B cell (primary cell): ENCODE results near the gene SELE. TPM values are rescaled to one million over a fixed set of nuclear protein-coding genes. Genes with fewer than 3 reads are reported as not detected.
"Not testable (repeated sequence)": the region's sequence is repeated elsewhere in the genome, so short reads cannot be mapped to it uniquely, and the experiment has no call there.

Experiments
- ATAC-seq: fragments of 200-7000 bp; cut with Tn5 transposase; one replicate; pipeline ENCODE4 v1.10.0; 2021; ENCODE audit warnings: low read depth, mild to moderate bottlenecking, moderate number of reproducible peaks, moderate library complexity
- CTCF ChIA-PET: fragments of 350-600 bp; sonication (Branson Sonifier 250); formaldehyde crosslinking; loops from one replicate; lab custom pipeline; 2021; ENCODE audit warnings: antibody characterized with exemption, inconsistent platforms; lab: Charles Lee
- POLR2A ChIA-PET: fragments of 350-600 bp; sonication (Branson Sonifier 250); formaldehyde crosslinking; loops from one replicate; lab custom pipeline; 2021; ENCODE audit warnings: antibody characterized with exemption; lab: Charles Lee
- DNase-seq: peaks from one replicate; pipeline ENCODE4 v3.0.0; 2013
- H2AFZ ChIP-seq: 2 replicates; pipeline ENCODE4 v1.6.1; 2012; ENCODE audit warnings: mild to moderate bottlenecking, low read depth, low read length; ENCODE audit not compliant: insufficient read depth, poor library complexity, severe bottlenecking
- H3K27ac ChIP-seq, 2 donors: 1 replicate in 1 of 2; 2 replicates in 1 of 2; pipeline ENCODE4 v1.5.1; 2012 to 2013; ENCODE audit warnings: low read length in 2 of 2, mild to moderate bottlenecking in 2 of 2, moderate library complexity in 1 of 2
- H3K27me3 ChIP-seq, 4 experiments: fragments of 200-600 bp in 1 of 4; sonication (generic) in 1 of 4; replicated peaks in 1 of 4; 1 replicate in 2 of 4; 2 replicates in 2 of 4; pipeline versions ENCODE4 v1.6.1 to v1.7.0; 2013 to 2016; ENCODE audit warnings: low read length in 3 of 4, mild to moderate bottlenecking in 2 of 4, mixed read lengths in 1 of 4, moderate library complexity in 1 of 4; ENCODE audit not compliant: insufficient read depth in 4 of 4, control insufficient read depth in 3 of 4; ENCODE audit errors: control extremely low read depth in 1 of 4
- H3K36me3 ChIP-seq, 2 experiments: replicated peaks in 1 of 2; 1 replicate in 1 of 2; 2 replicates in 1 of 2; pipeline versions ENCODE4 v1.6.1 to v1.7.1; 2013; ENCODE audit warnings: low read length in 1 of 2; ENCODE audit not compliant: insufficient read depth in 2 of 2, control insufficient read depth in 1 of 2; ENCODE audit errors: control extremely low read depth in 1 of 2, extremely low read depth in 1 of 2
- H3K4me1 ChIP-seq, 2 donors: fragments of 200-600 bp in 1 of 2; sonication (generic) in 1 of 2; 1 replicate in 1 of 2; 2 replicates in 1 of 2; pipeline versions ENCODE4 v1.5.1 to v1.6.1; 2013 to 2017; ENCODE audit warnings: low read length in 2 of 2; ENCODE audit not compliant: control insufficient read depth in 2 of 2, insufficient read depth in 2 of 2
- H3K4me2 ChIP-seq: replicated peaks from 2 replicates; pipeline ENCODE3; 2012; ENCODE audit warnings: mild to moderate bottlenecking, low read depth, low read length; ENCODE audit not compliant: poor library complexity, severe bottlenecking
- H3K4me3 ChIP-seq, 5 experiments: fragments of 200-600 bp in 1 of 5; sonication (generic) in 1 of 5; 1 replicate in 3 of 5; 2 replicates in 2 of 5; pipeline versions ENCODE4 v1.5.1 to v1.7.0; 2011 to 2016; ENCODE audit warnings: low read length in 4 of 5, mild to moderate bottlenecking in 4 of 5, low read depth in 2 of 5, control low read depth in 1 of 5, moderate library complexity in 1 of 5; ENCODE audit not compliant: insufficient read depth in 1 of 5; ENCODE audit errors: control extremely low read depth in 1 of 5, extremely low read depth in 1 of 5
- H3K79me2 ChIP-seq: fragments of 200-600 bp; sonication (generic); one replicate; pipeline ENCODE4 v1.6.0; 2016; ENCODE audit warnings: low read length; ENCODE audit not compliant: control insufficient read depth, insufficient read depth
- H3K9ac ChIP-seq: fragments of 200-600 bp; sonication (generic); 2 replicates; pipeline ENCODE4 v1.6.1; 2017; ENCODE audit warnings: mild to moderate bottlenecking, low read length, moderate library complexity
- H3K9me3 ChIP-seq, 3 donors: one replicate each; pipeline versions ENCODE4 v1.6.1 to v1.7.1; 2013; ENCODE audit warnings: low read length in 2 of 3; ENCODE audit not compliant: control insufficient read depth in 2 of 3, insufficient read depth in 1 of 3; ENCODE audit errors: control extremely low read depth in 1 of 3
- H4K20me1 ChIP-seq: 2 replicates; pipeline ENCODE4 v1.6.0; 2012; ENCODE audit warnings: mild to moderate bottlenecking, low read length; ENCODE audit not compliant: insufficient read depth, control insufficient read depth, poor library complexity, severe bottlenecking
- H3K27ac Mint-ChIP-seq: one replicate; pipeline ENCODE4 v1.8.0; 2021; ENCODE audit warnings: mixed read lengths
- H3K27me3 Mint-ChIP-seq: one replicate; pipeline ENCODE4 v1.8.0; 2021; ENCODE audit warnings: mixed read lengths
- H3K4me1 Mint-ChIP-seq: one replicate; pipeline ENCODE4 v1.8.0; 2021; ENCODE audit warnings: mixed read lengths
- H3K4me3 Mint-ChIP-seq: one replicate; pipeline ENCODE4 v1.8.0; 2021; ENCODE audit warnings: mixed read lengths
- H3K9me3 Mint-ChIP-seq: one replicate; pipeline ENCODE4 v1.8.0; 2022; ENCODE audit warnings: mixed read lengths; ENCODE audit not compliant: insufficient read depth
- EZH2 ChIP-seq: IDR thresholded peaks from 2 replicates; pipeline ENCODE4 v1.6.1; 2012; ENCODE audit warnings: borderline replicate concordance, low read depth, mild to moderate bottlenecking, moderate library complexity, low read length; ENCODE audit not compliant: insufficient read depth, poor library complexity, severe bottlenecking
- WGBS: methylation state at CpG from one replicate; pipeline ENCODE4 v1.1.5; 2013; ENCODE audit warnings: missing lambda C conversion rate; ENCODE audit not compliant: insufficient coverage; 5-methylcytosine and 5-hydroxymethylcytosine counted together
- intact Hi-C: fragments of 100-400 bp; cut with micrococcal nuclease; formaldehyde crosslinking; loops from one replicate; pipeline ENCODE4 v1.10.0; 2022
- polyA plus RNA-seq: library from polyadenylated mRNA; depleted of rRNA; stranded (reverse); fragments of >200 nt; gene quantifications from 2 replicates; pipeline ENCODE4 v1.2.3, GENCODE V29; 2012
- total RNA-seq, 2 donors: library from RNA; stranded (reverse); fragments of 120-200 nt in 1 of 2; gene quantifications; 1 replicate in 1 of 2; 2 replicates in 1 of 2; pipeline versions ENCODE4 v1.2.3 to v1.2.4, GENCODE V29; 2013 to 2022
- TF ChIP-seq, protein P1 (sequence below): fragments of 200-600 bp; IDR thresholded peaks from one replicate; pipeline ENCODE4 v1.8.0; 2022; ENCODE audit warnings: antibody characterized with exemption, mild to moderate bottlenecking

The SELE gene
- total and polyA plus RNA-seq, 2 donors (not counting 1 experiment from before 2014, with no cell fraction given): not detected

DNA sequence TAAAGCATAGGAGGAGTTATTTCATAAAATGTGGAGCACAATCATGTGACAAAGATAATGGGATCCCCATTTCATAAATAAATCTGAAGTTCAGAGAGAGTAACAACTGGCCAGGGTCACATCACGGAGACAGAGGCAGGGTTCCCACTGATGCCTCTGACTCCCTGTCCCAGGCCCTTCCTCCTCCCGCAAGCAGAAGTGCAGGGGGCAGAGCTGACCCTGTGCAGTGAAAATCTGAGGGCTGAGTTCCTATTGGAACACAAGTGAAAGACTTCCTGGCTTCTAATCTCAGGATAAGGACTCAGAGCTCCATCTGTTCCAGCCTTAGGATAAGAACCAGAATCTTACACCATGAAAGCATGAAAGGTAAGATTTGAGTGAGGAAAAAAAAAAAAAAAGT is 44.5 kb downstream of the SELE start:
- WGBS: no CpG with 5 or more reads among the region's 2 CpGs
- H4K20me1 ChIP-seq: no peaks in the 10 kb centered on the region
- H3K4me3 ChIP-seq: no peak overlapping the region
- ATAC-seq: no peak
- TF ChIP-seq EZH2: no peak
- TF ChIP-seq, protein P1, sequence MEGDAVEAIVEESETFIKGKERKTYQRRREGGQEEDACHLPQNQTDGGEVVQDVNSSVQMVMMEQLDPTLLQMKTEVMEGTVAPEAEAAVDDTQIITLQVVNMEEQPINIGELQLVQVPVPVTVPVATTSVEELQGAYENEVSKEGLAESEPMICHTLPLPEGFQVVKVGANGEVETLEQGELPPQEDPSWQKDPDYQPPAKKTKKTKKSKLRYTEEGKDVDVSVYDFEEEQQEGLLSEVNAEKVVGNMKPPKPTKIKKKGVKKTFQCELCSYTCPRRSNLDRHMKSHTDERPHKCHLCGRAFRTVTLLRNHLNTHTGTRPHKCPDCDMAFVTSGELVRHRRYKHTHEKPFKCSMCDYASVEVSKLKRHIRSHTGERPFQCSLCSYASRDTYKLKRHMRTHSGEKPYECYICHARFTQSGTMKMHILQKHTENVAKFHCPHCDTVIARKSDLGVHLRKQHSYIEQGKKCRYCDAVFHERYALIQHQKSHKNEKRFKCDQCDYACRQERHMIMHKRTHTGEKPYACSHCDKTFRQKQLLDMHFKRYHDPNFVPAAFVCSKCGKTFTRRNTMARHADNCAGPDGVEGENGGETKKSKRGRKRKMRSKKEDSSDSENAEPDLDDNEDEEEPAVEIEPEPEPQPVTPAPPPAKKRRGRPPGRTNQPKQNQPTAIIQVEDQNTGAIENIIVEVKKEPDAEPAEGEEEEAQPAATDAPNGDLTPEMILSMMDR: no peak
- peak overlapping the region; percentile 29 for H3K4me2 ChIP-seq
- ChIA-PET CTCF (interaction anchor here (2.3 to 9.8 kb wide), 3 partner anchors 10 to 88 kb away, joined by 6 to 240 read pairs (median 101); no protein-coding TSS in a partner anchor), POLR2A (interaction anchor here (0.7 to 1.0 kb wide), 4 partner anchors 12 to 48 kb away, joined by 3 to 5 read pairs (median 4); no protein-coding TSS in a partner anchor)
- no peak for DNase-seq
- Mint-ChIP-seq H3K4me1 (peaks cover 59% of the 10 kb centered on the region), H3K27me3 (no peaks in the 10 kb centered on the region), H3K9me3 (no peaks in the 10 kb centered on the region), H3K27ac (peak overlapping the region; percentile 85), H3K4me3 (no peak overlapping the region)
- peaks cover 93 to 99% of the 10 kb centered on the region in 2 donors for H3K4me1 ChIP-seq
- peak overlapping the region; percentile 87 to 88 for H3K27ac ChIP-seq
- H3K27me3 ChIP-seq: no peaks in the 10 kb centered on the region
- peaks cover 0 to 27% of the 10 kb centered on the region in 2 experiments for H3K36me3 ChIP-seq
- H2AFZ ChIP-seq: no peak overlapping the region
- no peak overlapping the region for H3K9ac ChIP-seq
- peaks cover 41% of the 10 kb centered on the region for H3K79me2 ChIP-seq
- no peaks in the 10 kb centered on the region for H3K9me3 ChIP-seq
- intact Hi-C loops: loop anchor here (1.0 to 10.0 kb wide), 2 partner anchors 9 to 385 kb away; partner anchors contain the start of gene KIFAP3

DNA sequence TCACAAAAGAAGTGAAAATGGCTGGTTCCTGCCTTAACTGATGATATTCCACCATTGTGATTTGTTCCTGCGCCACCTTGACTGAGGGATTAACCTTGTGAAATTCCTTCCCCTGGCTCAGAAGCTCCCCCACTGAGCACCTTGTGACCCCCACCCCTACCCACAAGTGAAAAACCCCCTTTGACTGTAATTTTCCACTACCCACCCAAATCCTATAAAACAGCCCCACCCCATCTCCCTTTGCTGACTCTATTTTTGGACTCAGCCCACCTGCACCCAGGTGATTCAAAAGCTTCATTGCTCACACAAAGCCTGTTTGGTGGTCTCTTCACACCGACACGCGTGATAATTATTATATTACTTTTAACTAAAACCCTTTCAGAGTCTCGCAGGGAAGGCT is 45.5 kb downstream of the SELE start:
- H3K27ac Mint-ChIP-seq, H3K9me3 ChIP-seq, H3K4me3 Mint-ChIP-seq, H3K27me3 Mint-ChIP-seq, H3K27me3 ChIP-seq, H3K4me3 ChIP-seq, H4K20me1 ChIP-seq, H3K9ac ChIP-seq, DNase-seq, H2AFZ ChIP-seq, H3K9me3 Mint-ChIP-seq, ATAC-seq: not testable (repeated sequence)
- peaks cover 93 to 99% of the 10 kb centered on the region in 2 donors for H3K4me1 ChIP-seq
- peak overlapping the region; percentile 29 for H3K4me2 ChIP-seq
- peak overlapping the region; percentile 87 to 88 for H3K27ac ChIP-seq
- intact Hi-C loops: loop anchor here (10.0 kb wide), 1 partner anchor 386 kb away; the partner anchor contains the start of gene KIFAP3
- CTCF ChIA-PET: interaction anchor here (0.6 to 9.8 kb wide), 2 partner anchors 13 to 87 kb away, joined by 3 to 240 read pairs; no protein-coding TSS in a partner anchor
- H3K36me3 ChIP-seq: peaks cover 0 to 18% of the 10 kb centered on the region in 2 experiments
- peaks cover 49% of the 10 kb centered on the region for H3K4me1 Mint-ChIP-seq
- H3K79me2 ChIP-seq: peaks cover 49% of the 10 kb centered on the region
- 100% methylated on average over 1 of the region's 5 CpGs for WGBS
- POLR2A ChIA-PET: interaction anchor here (0.9 kb wide), 1 partner anchor 9 kb away, joined by 4 read pairs; no protein-coding TSS in a partner anchor
